Small intestine (tissue), 7 donors: ENCODE data around the gene FAM111B. TPM values are rescaled to one million over a fixed set of nuclear protein-coding genes. Genes with fewer than 3 reads are reported as not detected.
"Not testable (repeated sequence)": the region's sequence is repeated elsewhere in the genome, so short reads cannot be mapped to it uniquely, and the experiment has no call there.

Experiments used
- DNase-seq, 2 donors: peaks; one replicate each; pipeline versions ENCODE4 v3.0.0 to v3.0.0-alpha.2; 2013
- FAIRE-seq: peaks from 2 replicates; lab custom pipeline; 2012; peaks lifted over from hg19 to GRCh38; lab: Jason Lieb, UNC
- H3K27ac ChIP-seq, 3 donors: one replicate each; pipeline ENCODE4 v1.5.1; 2013; ENCODE audit warnings: low read length in 2 of 3, mild to moderate bottlenecking in 2 of 3, control low read depth in 1 of 3, inconsistent platforms in 1 of 3, low read depth in 1 of 3, moderate library complexity in 1 of 3
- H3K27me3 ChIP-seq, 3 donors: one replicate each; pipeline ENCODE4 v1.6.1; 2013; ENCODE audit warnings: low read length in 3 of 3, inconsistent platforms in 1 of 3; ENCODE audit not compliant: control insufficient read depth in 3 of 3, insufficient read depth in 3 of 3
- H3K36me3 ChIP-seq, 3 donors: one replicate each; pipeline ENCODE4 v1.6.1; 2013; ENCODE audit warnings: low read length in 3 of 3, inconsistent platforms in 1 of 3, low read depth in 1 of 3, mild to moderate bottlenecking in 1 of 3, moderate library complexity in 1 of 3; ENCODE audit not compliant: control insufficient read depth in 3 of 3, insufficient read depth in 2 of 3
- H3K4me1 ChIP-seq, 3 donors: one replicate each; pipeline ENCODE4 v1.6.1; 2013; ENCODE audit warnings: low read length in 2 of 3, inconsistent platforms in 1 of 3, low read depth in 1 of 3, mild to moderate bottlenecking in 1 of 3, moderate library complexity in 1 of 3; ENCODE audit not compliant: control insufficient read depth in 3 of 3, insufficient read depth in 2 of 3
- H3K4me3 ChIP-seq, 3 donors: one replicate each; pipeline ENCODE4 v1.5.1; 2013; ENCODE audit warnings: low read length in 3 of 3, control low read depth in 1 of 3, inconsistent platforms in 1 of 3, low read depth in 1 of 3, mild to moderate bottlenecking in 1 of 3, moderate library complexity in 1 of 3
- H3K9me3 ChIP-seq, 2 donors: one replicate each; pipeline ENCODE4 v1.6.1; 2013; ENCODE audit warnings: low read depth in 1 of 2, low read length in 1 of 2; ENCODE audit not compliant: control insufficient read depth in 2 of 2, insufficient read depth in 1 of 2
- WGBS, 3 donors: extraction: QIAGEN DNeasy Blood & Tissue Kit; methylation state at CpG; one replicate each; pipeline ENCODE4 v1.1.7; 2013; 5-methylcytosine and 5-hydroxymethylcytosine counted together
- polyA plus RNA-seq, 4 donors: library from polyadenylated mRNA; stranded (reverse) in 3 of 4; unstranded in 1 of 4; fragments of 200-250 nt in 3 of 4; fragments of 120-200 nt in 1 of 4; gene quantifications; one replicate each; pipeline versions ENCODE4 v1.2.1 to v1.2.3, GENCODE V29; 2013
- donor health status: healthy with polysubstance abuse.
- donor health status: control.
- donor health status: control.
- donor health status: Bipolar disorder and iron deficiency.
- donor health status: healthy.

The FAM111B gene
- polyA plus RNA-seq, 4 donors, result 0.54 to 11.1 (median 3.4) TPM

- H3K9me3 ChIP-seq, result no peaks in the 10 kb centered on the region
- whole genome bisulfite sequencing, 3 donors, result 70 to 76% (median 74%) methylated on average over 1 of the region's 1 CpG
- FAIRE-seq, result no peak
Observed at GRCh38 chr11:59069087-59069486, 38.0 kb upstream of the FAM111B start.

GRCh38 chr11:59076876-59077571 is 30.0 kb upstream of the FAM111B start:
- Histone ChIP-seq H3K27me3 (no peaks in the 10 kb centered on the region), H3K4me1 (no peaks in the 10 kb centered on the region), H3K27ac (no peak overlapping the region), H3K9me3 (peaks cover 0 to 5% of the 10 kb centered on the region in 2 donors), H3K36me3 (no peaks in the 10 kb centered on the region), H3K4me3 (no peak overlapping the region)
- FAIRE-seq (no peak), DNase-seq (no peak)
- WGBS, 3 donors, result 78 to 87% (median 79%) methylated on average over 8 of the region's 8 CpGs

More at GRCh38 chr11:59069087-59069486, 38.0 kb upstream of the FAM111B start:
- Histone ChIP-seq H3K4me3 (no peak overlapping the region), H3K27ac (no peak overlapping the region), H3K36me3 (no peaks in the 10 kb centered on the region), H3K4me1 (no peaks in the 10 kb centered on the region), H3K27me3 (peaks cover 0 to 11% (median 2%) of the 10 kb centered on the region in 3 donors)
- no peak for DNase-seq

- peaks cover 0 to 5% of the 10 kb centered on the region in 2 donors for H3K9me3 ChIP-seq
- H3K4me1 ChIP-seq, result no peaks in the 10 kb centered on the region
- no peaks in the 10 kb centered on the region for H3K27me3 ChIP-seq
- H3K27ac ChIP-seq, result no peak overlapping the region
- DNase-seq (no peak), FAIRE-seq (no peak)
- no peak overlapping the region for H3K4me3 ChIP-seq
- WGBS, 3 donors, result 54 to 82% (median 61%) methylated on average over 2 of the region's 2 CpGs
- no peaks in the 10 kb centered on the region for H3K36me3 ChIP-seq
Observed at GRCh38 chr11:59078435-59078834, 28.6 kb upstream of the FAM111B start.

GRCh38 chr11:59079086-59079485 is 28.0 kb upstream of the FAM111B start:
- 76 to 97% (median 86%) methylated on average over 1 of the region's 1 CpG for WGBS, 3 donors
- Histone ChIP-seq H3K36me3 (no peaks in the 10 kb centered on the region), H3K4me1 (no peaks in the 10 kb centered on the region), H3K27ac (no peak overlapping the region), H3K27me3 (no peaks in the 10 kb centered on the region), H3K9me3 (peaks cover 0 to 5% of the 10 kb centered on the region in 2 donors), H3K4me3 (no peak overlapping the region)
- FAIRE-seq (no peak), DNase-seq (no peak)

- not testable (repeated sequence) for H3K4me1 ChIP-seq, DNase-seq, H3K27ac ChIP-seq, FAIRE-seq, H3K4me3 ChIP-seq, H3K9me3 ChIP-seq, H3K27me3 ChIP-seq, H3K36me3 ChIP-seq
- WGBS, 3 donors, result 91 to 100% (median 97%) methylated on average over 2 of the region's 2 CpGs
Observed at GRCh38 chr11:59080421-59080820, 26.6 kb upstream of the FAM111B start.

GRCh38 chr11:59081430-59082020 is 25.5 kb upstream of the FAM111B start:
- not testable (repeated sequence) for DNase-seq, H3K9me3 ChIP-seq, H3K4me3 ChIP-seq, H3K36me3 ChIP-seq, H3K4me1 ChIP-seq, H3K27ac ChIP-seq, FAIRE-seq, H3K27me3 ChIP-seq
- WGBS, 3 donors, result 66 to 73% (median 71%) methylated on average over 4 of the region's 4 CpGs

GRCh38 chr11:59086007-59086406 is 21.0 kb upstream of the FAM111B start, which contains the start of gene GLYATL1B:
Gene GLYATL1B (plus strand): TSS chr11:59086307. CDS start chr11:59086307, 0 bp downstream.
- 81 to 96% (median 94%) methylated on average over 5 of the region's 5 CpGs for WGBS, 3 donors
- not testable (repeated sequence) for H3K36me3 ChIP-seq, FAIRE-seq, H3K4me1 ChIP-seq, H3K27me3 ChIP-seq, H3K27ac ChIP-seq, DNase-seq, H3K4me3 ChIP-seq, H3K9me3 ChIP-seq

- WGBS, 3 donors, result 84 to 89% (median 87%) methylated on average over 4 of the region's 4 CpGs
- H3K27me3 ChIP-seq, result no peaks in the 10 kb centered on the region
- no peak overlapping the region for H3K27ac ChIP-seq
- H3K4me1 ChIP-seq, result no peaks in the 10 kb centered on the region
- no peaks in the 10 kb centered on the region for H3K36me3 ChIP-seq
- no peaks in the 10 kb centered on the region for H3K9me3 ChIP-seq
- DNase-seq (no peak), FAIRE-seq (no peak)
- H3K4me3 ChIP-seq, result no peak overlapping the region
Observed at GRCh38 chr11:59088162-59088561, 18.9 kb upstream of the FAM111B start.
